Measurements from ENCODE around the gene COX15. TPM values are rescaled to one million over a fixed set of nuclear protein-coding genes. Genes with fewer than 3 reads are reported as not detected.
"Not testable (repeated sequence)": the region's sequence is repeated elsewhere in the genome, so short reads cannot be mapped to it uniquely, and the experiment has no call there.

Gene COX15
- total RNA-seq, 2 donors from 2014 or later = 12.5 to 19.8 TPM

GRCh38 chr10:99742254-99742653 is 10.3 kb upstream of the COX15 start:
- ATAC-seq (ENCODE audit: insufficient number of reproducible peaks, low FRiP score, low read depth) (no peak), DNase-seq (ENCODE audit: low spot score) (no peak)
- H3K4me1 ChIP-seq (ENCODE audit: control insufficient read depth in 1 of 2, low read depth in 2 of 2) = peaks cover 3 to 14% of the 10 kb centered on the region in 2 donors
- H3K36me3 ChIP-seq = peaks cover 35% of the 10 kb centered on the region
- H3K27me3 ChIP-seq (replicated peaks; ENCODE audit: insufficient read depth) = no peaks in the 10 kb centered on the region
- H3K9me3 ChIP-seq = peaks cover 17% of the 10 kb centered on the region
- no peak overlapping the region for H3K4me3 ChIP-seq
- TF ChIP-seq CTCF (IDR thresholded peaks at IDR 0.05) = no peak
- H3K27ac ChIP-seq = no peak overlapping the region

- Histone ChIP-seq H3K27me3 (replicated peaks; ENCODE audit: insufficient read depth) (no peaks in the 10 kb centered on the region), H3K4me3 (no peak overlapping the region), H3K9me3 (peaks cover 17% of the 10 kb centered on the region), H3K4me1 (ENCODE audit: control insufficient read depth in 1 of 2, low read depth in 2 of 2) (peaks cover 3 to 14% of the 10 kb centered on the region in 2 donors), H3K27ac (no peak overlapping the region), H3K36me3 (peaks cover 31% of the 10 kb centered on the region)
- DNase-seq (ENCODE audit: low spot score) (no peak), ATAC-seq (ENCODE audit: insufficient number of reproducible peaks, low FRiP score, low read depth) (no peak)
- TF ChIP-seq CTCF (IDR thresholded peaks at IDR 0.05) = no peak
These were observed 9.1 kb upstream of the COX15 start for GRCh38 chr10:99740933-99741559.

- Histone ChIP-seq H3K4me3 (no peak overlapping the region), H3K36me3 (peaks cover 31% of the 10 kb centered on the region), H3K4me1 (ENCODE audit: control insufficient read depth in 1 of 2, low read depth in 2 of 2) (peaks cover 3 to 14% of the 10 kb centered on the region in 2 donors), H3K27ac (no peak overlapping the region), H3K9me3 (peaks cover 17% of the 10 kb centered on the region), H3K27me3 (replicated peaks; ENCODE audit: insufficient read depth) (no peaks in the 10 kb centered on the region)
- ATAC-seq (ENCODE audit: insufficient number of reproducible peaks, low FRiP score, low read depth) (no peak), DNase-seq (ENCODE audit: low spot score) (no peak)
- no peak for TF ChIP-seq CTCF (IDR thresholded peaks at IDR 0.05)
These were observed 8.3 kb upstream of the COX15 start for GRCh38 chr10:99740260-99740659.

- peaks cover 22 to 25% of the 10 kb centered on the region in 2 donors for H3K4me1 ChIP-seq (ENCODE audit: control insufficient read depth in 1 of 2, low read depth in 2 of 2)
- DNase-seq (ENCODE audit: low spot score); ATAC-seq (ENCODE audit: insufficient number of reproducible peaks, low FRiP score, low read depth); H3K9me3 ChIP-seq; H3K27ac ChIP-seq; H3K4me3 ChIP-seq; H3K27me3 ChIP-seq (replicated peaks; ENCODE audit: insufficient read depth); H3K36me3 ChIP-seq: not testable (repeated sequence)
These were observed 2.2 kb upstream of the COX15 start for GRCh38 chr10:99734111-99734510.

GRCh38 chr10:99733366-99733765 is 1.4 kb upstream of the COX15 start:
- H3K4me3 ChIP-seq = peak overlapping the region; percentile 98
- H3K36me3 ChIP-seq = no peaks in the 10 kb centered on the region
- no peak overlapping the region for H3K27ac ChIP-seq
- TF ChIP-seq CTCF (IDR thresholded peaks at IDR 0.05) = no peak
- H3K27me3 ChIP-seq (replicated peaks; ENCODE audit: insufficient read depth) = no peaks in the 10 kb centered on the region
- DNase-seq (ENCODE audit: low spot score) (no peak), ATAC-seq (ENCODE audit: insufficient number of reproducible peaks, low FRiP score, low read depth) (no peak)
- peaks cover 22 to 25% of the 10 kb centered on the region in 2 donors for H3K4me1 ChIP-seq (ENCODE audit: control insufficient read depth in 1 of 2, low read depth in 2 of 2)
- no peaks in the 10 kb centered on the region for H3K9me3 ChIP-seq
